Ovary (tissue), 3 donors: ENCODE results near the gene ITPR1.

Experiments used
- CTCF ChIP-seq, 3 donors: fragments of 450-650 bp in 2 of 3; fragments of 200-600 bp in 1 of 3; IDR thresholded peaks; one replicate each; pipeline versions ENCODE4 v1.5.1 to v1.8.0; 2016 to 2022; ENCODE audit warnings: antibody characterized with exemption in 3 of 3, mild to moderate bottlenecking in 1 of 3
- POLR2A ChIP-seq: fragments of 450-650 bp; IDR thresholded peaks from one replicate; pipeline ENCODE4 v1.6.1; 2017; ENCODE audit warnings: antibody characterized with exemption, mild to moderate bottlenecking, moderate library complexity
- donor health status: DM: no; HTN: no; CAD: no.

GRCh38 chr3:4664412-4664811, 171.3 kb downstream of the ITPR1 start:
- TF ChIP-seq CTCF (IDR thresholded peaks at IDR 0.05) = no peak
- TF ChIP-seq POLR2A = no peak
